ENCODE data around the gene DPP3. TPM values are rescaled to one million over a fixed set of nuclear protein-coding genes. Genes with fewer than 3 reads are reported as not detected.

Gene DPP3
- total RNA-seq, 1 donor from 2014 or later: 32.7 TPM

DNA sequence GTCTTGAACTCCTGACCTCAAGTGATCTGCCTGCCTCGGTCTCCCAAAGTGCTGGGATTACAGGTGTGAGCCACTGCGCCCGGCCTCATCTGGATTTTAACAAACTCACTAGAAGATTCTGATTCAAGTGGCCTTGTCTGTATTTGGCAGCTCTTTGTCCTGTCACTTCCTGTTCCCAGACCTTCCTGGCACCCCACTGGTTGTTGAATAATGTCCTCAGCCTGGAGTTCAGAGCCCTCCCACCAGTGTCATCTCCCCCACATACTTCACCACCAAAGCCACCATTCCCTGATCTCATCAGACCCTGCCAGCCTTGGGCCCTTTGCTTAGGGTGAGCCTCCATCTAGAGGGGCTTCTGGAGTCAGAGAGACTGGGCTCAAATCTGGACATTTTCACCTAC, 10.2 kb upstream of the DPP3 start:
- H3K27ac ChIP-seq: no peak overlapping the region
- intact Hi-C loops (cut with DNase I): no loop called here
- TF ChIP-seq CTCF (IDR thresholded peaks at IDR 0.05): no peak
- no peaks in the 10 kb centered on the region for H3K9me3 ChIP-seq
- H3K4me3 ChIP-seq: no peak overlapping the region
- peaks cover 25% of the 10 kb centered on the region for H3K4me1 ChIP-seq
- ATAC-seq (no peak), DNase-seq (no peak)
- peaks cover 41% of the 10 kb centered on the region for H3K36me3 ChIP-seq
- no peaks in the 10 kb centered on the region for H3K27me3 ChIP-seq (ENCODE audit: low read depth)

- no peak overlapping the region for H3K4me3 ChIP-seq
- no peaks in the 10 kb centered on the region for H3K9me3 ChIP-seq
- H3K4me1 ChIP-seq: peaks cover 19% of the 10 kb centered on the region
- no peak overlapping the region for H3K27ac ChIP-seq
- peaks cover 53% of the 10 kb centered on the region for H3K36me3 ChIP-seq
- ATAC-seq: no peak
- no peak for TF ChIP-seq CTCF (IDR thresholded peaks at IDR 0.05)
- intact Hi-C loops (cut with DNase I): no loop called here
- no peaks in the 10 kb centered on the region for H3K27me3 ChIP-seq (ENCODE audit: low read depth)
- no peak for DNase-seq
Observed at GRCh38 chr11:66471142-66471541, 9.1 kb upstream of the DPP3 start.

DNA sequence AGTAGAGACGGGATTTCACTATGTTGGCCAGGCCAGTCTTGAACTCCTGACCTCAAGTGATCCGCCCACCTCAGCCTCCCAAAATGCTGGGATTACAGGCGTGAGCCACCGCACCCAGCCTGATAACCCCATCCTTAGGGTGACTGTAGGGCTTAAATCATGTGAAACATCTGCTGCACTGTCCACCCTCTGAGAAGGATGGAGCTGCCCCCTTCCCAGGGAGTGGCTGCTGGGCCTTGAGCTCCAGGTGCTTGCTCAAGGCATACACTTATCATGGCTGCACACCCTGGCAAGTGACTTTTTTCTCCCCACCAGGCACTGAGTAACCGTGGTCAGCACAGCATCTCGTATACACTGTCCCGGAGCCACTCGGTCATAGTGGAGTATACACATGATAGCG, 8.2 kb upstream of the DPP3 start:
- no peak for TF ChIP-seq CTCF (IDR thresholded peaks at IDR 0.05)
- peaks cover 53% of the 10 kb centered on the region for H3K36me3 ChIP-seq
- H3K27ac ChIP-seq: no peak overlapping the region
- no peaks in the 10 kb centered on the region for H3K9me3 ChIP-seq
- H3K4me1 ChIP-seq: peaks cover 18% of the 10 kb centered on the region
- no peaks in the 10 kb centered on the region for H3K27me3 ChIP-seq (ENCODE audit: low read depth)
- intact Hi-C loops (cut with DNase I): no loop called here
- H3K4me3 ChIP-seq: no peak overlapping the region
- ATAC-seq (no peak), DNase-seq (no peak)

- no peaks in the 10 kb centered on the region for H3K27me3 ChIP-seq (ENCODE audit: low read depth)
- no peak overlapping the region for H3K4me3 ChIP-seq
- no peak for ATAC-seq
- H3K4me1 ChIP-seq: peaks cover 8% of the 10 kb centered on the region
- intact Hi-C loops (cut with DNase I): no loop called here
- no peak for DNase-seq
- H3K9me3 ChIP-seq: no peaks in the 10 kb centered on the region
- TF ChIP-seq CTCF (IDR thresholded peaks at IDR 0.05): no peak
- no peak overlapping the region for H3K27ac ChIP-seq
- peaks cover 53% of the 10 kb centered on the region for H3K36me3 ChIP-seq
Observed at GRCh38 chr11:66473167-66473566, 7.1 kb upstream of the DPP3 start.

DNA sequence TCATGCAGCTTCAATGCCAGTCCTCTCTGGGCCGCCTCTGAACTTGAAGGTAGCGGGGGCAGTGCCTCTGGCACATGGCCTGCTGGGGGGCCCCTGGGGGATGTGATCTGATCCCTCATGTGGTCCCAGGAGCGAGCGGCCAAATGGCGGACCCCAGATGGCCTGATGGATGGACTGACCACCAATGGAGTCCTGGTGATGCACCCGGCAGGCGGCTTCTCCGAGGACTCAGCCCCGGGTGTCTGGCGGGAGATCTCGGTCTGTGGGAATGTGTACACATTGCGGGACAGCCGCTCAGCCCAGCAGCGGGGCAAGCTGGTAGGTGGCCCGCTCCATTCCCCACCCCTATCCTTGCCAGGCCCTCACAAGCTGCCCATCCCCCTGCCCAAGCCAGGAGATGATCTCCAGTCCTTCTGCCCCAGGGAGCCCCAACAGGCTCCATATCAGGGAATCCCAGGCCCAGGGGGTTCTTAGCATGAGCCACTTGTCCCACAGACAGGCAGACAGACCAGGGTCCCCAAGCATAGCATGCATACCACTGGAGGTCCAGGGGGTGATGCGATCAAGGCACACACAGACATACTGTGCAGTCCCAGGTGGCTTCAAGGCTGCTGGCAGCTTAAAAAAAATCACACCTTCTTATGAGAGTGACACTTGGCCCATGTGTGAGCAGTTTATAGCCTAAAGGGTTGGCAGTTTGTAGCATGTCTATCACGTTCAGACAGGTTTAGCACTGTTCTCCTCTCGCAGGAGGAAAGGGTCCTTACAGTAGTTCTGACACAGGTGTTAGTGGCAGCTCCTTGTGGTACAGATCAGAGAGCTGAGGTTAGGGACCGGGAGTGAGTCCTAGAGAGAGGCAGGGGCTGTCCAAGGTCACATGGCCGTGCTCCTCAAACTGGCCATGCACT, 6.4 kb upstream of the DPP3 start:
- Histone ChIP-seq H3K4me3 (no peak overlapping the region), H3K27ac (no peak overlapping the region), H3K4me1 (peaks cover 2% of the 10 kb centered on the region), H3K27me3 (ENCODE audit: low read depth) (no peaks in the 10 kb centered on the region), H3K36me3 (peaks cover 53% of the 10 kb centered on the region), H3K9me3 (no peaks in the 10 kb centered on the region)
- no peak for DNase-seq
- intact Hi-C loops (cut with DNase I): no loop called here
- TF ChIP-seq CTCF (IDR thresholded peaks at IDR 0.05): no peak
- ATAC-seq: no peak
